ENCODE results near the gene ZSWIM1. TPM values are rescaled to one million over a fixed set of nuclear protein-coding genes. Genes with fewer than 3 reads are reported as not detected.

ZSWIM1 gene
- total and polyA plus RNA-seq, 2 of the 13 experiments (the other 11 are each of a cell fraction or from before 2014, with no cell fraction given) = 9.5 to 11.7 TPM

GRCh38 chr20:45911486-45912343 is 30.7 kb downstream of the ZSWIM1 start, which contains the start of gene PLTP (continued):
- TF ChIP-seq FUBP1 (CRISPR knock-in tag; IDR thresholded peaks at IDR 0.05; ENCODE audit: borderline replicate concordance) (no peak), FOXM1 (CRISPR knock-in tag; IDR thresholded peaks at IDR 0.05) (no peak), NBN (conservative IDR thresholded peaks at IDR 0.05) (no peak), ZMYM2 (CRISPR knock-in tag; IDR thresholded peaks at IDR 0.05) (0 out of 2 replicates have a peak, but pooled peaks have one; percentile 18), PREB (CRISPR knock-in tag; IDR thresholded peaks at IDR 0.05) (no peak), THYN1 (CRISPR knock-in tag; IDR thresholded peaks at IDR 0.05; ENCODE audit: borderline replicate concordance, low read depth) (no peak), ZNF792 (CRISPR knock-in tag; IDR thresholded peaks at IDR 0.05) (no peak), SNAPC2 (CRISPR knock-in tag; IDR thresholded peaks at IDR 0.05) (no peak), RCOR2 (CRISPR knock-in tag; IDR thresholded peaks at IDR 0.05) (no peak), TOPORS (CRISPR knock-in tag; IDR thresholded peaks at IDR 0.05) (0 out of 2 replicates have a peak, but pooled peaks have one; percentile 28), SRSF1 (optimal IDR thresholded peaks at IDR 0.05; ENCODE audit: low read depth, low read length) (no peak), FOSL1 (CRISPR knock-in tag; IDR thresholded peaks at IDR 0.05; ENCODE audit: borderline replicate concordance) (no peak), ZNF160 (CRISPR knock-in tag; IDR thresholded peaks at IDR 0.05) (no peak), KDM6A (CRISPR knock-in tag; IDR thresholded peaks at IDR 0.05; ENCODE audit: low read depth) (no peak), KAT7 (CRISPR knock-in tag; IDR thresholded peaks at IDR 0.05; ENCODE audit: borderline replicate concordance) (no peak), ZBTB43 (CRISPR knock-in tag; conservative IDR thresholded peaks at IDR 0.05) (no peak), BORCS8-MEF2B (CRISPR knock-in tag; IDR thresholded peaks at IDR 0.05) (peak; percentile 54; the same call in 1 of the 2 replicates), YEATS2 (CRISPR knock-in tag; IDR thresholded peaks at IDR 0.05; ENCODE audit: borderline replicate concordance) (no peak), U2AF2 (IDR thresholded peaks at IDR 0.05; ENCODE audit: low read depth, low read length) (0 out of 2 replicates have a peak, but pooled peaks have one; percentile 86), MEF2D (CRISPR knock-in tag; IDR thresholded peaks at IDR 0.05) (peak; percentile 85)
- TF ChIP-seq, protein P1, sequence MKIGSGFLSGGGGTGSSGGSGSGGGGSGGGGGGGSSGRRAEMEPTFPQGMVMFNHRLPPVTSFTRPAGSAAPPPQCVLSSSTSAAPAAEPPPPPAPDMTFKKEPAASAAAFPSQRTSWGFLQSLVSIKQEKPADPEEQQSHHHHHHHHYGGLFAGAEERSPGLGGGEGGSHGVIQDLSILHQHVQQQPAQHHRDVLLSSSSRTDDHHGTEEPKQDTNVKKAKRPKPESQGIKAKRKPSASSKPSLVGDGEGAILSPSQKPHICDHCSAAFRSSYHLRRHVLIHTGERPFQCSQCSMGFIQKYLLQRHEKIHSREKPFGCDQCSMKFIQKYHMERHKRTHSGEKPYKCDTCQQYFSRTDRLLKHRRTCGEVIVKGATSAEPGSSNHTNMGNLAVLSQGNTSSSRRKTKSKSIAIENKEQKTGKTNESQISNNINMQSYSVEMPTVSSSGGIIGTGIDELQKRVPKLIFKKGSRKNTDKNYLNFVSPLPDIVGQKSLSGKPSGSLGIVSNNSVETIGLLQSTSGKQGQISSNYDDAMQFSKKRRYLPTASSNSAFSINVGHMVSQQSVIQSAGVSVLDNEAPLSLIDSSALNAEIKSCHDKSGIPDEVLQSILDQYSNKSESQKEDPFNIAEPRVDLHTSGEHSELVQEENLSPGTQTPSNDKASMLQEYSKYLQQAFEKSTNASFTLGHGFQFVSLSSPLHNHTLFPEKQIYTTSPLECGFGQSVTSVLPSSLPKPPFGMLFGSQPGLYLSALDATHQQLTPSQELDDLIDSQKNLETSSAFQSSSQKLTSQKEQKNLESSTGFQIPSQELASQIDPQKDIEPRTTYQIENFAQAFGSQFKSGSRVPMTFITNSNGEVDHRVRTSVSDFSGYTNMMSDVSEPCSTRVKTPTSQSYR (CRISPR knock-in tag; IDR thresholded peaks at IDR 0.05; ENCODE audit: borderline replicate concordance) = no peak
